Measurements from ENCODE around the gene CACTIN.

DNA sequence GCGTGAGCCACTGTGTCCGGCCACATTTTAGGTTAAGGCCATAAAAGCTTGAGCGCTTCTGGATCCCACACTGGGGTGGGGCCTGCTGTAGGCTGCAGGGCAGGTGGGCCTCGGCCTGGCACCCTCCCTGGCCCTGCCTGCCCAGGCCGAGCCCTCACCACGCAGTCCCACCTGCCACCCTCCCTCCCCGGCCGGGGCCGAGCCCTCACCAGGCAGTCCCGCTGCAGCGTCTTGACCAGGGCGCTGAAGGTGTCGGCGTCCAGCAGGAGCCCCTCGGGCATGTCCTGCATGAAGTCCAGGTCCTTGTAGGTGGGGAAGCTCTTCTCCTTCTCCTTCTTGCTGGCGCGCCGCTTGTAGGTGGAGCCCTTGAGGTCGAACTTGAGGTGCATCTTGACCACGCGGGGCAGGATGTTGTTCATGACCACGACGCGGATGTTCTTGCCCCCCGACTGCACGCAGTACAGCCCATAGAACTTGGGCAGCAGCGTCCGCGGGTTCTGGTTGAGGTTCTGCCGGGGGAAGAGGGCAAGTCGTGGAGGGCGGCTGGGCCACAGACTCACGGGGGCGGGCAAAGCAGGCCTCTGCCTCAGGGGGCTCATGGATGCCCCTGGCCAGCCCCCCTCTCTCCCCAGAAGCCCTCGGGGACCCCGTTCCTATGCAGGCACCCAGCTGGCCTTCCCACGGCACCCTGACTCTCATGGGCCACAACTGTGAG, 26.6 kb upstream of the CACTIN start:
- TF ChIP-seq, protein P1, sequence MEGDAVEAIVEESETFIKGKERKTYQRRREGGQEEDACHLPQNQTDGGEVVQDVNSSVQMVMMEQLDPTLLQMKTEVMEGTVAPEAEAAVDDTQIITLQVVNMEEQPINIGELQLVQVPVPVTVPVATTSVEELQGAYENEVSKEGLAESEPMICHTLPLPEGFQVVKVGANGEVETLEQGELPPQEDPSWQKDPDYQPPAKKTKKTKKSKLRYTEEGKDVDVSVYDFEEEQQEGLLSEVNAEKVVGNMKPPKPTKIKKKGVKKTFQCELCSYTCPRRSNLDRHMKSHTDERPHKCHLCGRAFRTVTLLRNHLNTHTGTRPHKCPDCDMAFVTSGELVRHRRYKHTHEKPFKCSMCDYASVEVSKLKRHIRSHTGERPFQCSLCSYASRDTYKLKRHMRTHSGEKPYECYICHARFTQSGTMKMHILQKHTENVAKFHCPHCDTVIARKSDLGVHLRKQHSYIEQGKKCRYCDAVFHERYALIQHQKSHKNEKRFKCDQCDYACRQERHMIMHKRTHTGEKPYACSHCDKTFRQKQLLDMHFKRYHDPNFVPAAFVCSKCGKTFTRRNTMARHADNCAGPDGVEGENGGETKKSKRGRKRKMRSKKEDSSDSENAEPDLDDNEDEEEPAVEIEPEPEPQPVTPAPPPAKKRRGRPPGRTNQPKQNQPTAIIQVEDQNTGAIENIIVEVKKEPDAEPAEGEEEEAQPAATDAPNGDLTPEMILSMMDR (IDR thresholded peaks at IDR 0.05), result no peak
- no peak for TF ChIP-seq POLR2A (IDR thresholded peaks at IDR 0.05)
